HUDEP-2 (cell line): ENCODE data around the gene MACROH2A2.
A peak's percentile ranks its signal among the peaks of the same experiment; 100 is the strongest.
"Not testable (repeated sequence)": the region's sequence is repeated elsewhere in the genome, so short reads cannot be mapped to it uniquely, and the experiment has no call there.

Experiments
- DNase-seq, 76 experiments: peaks; one replicate each; lab custom pipeline; 2025; ENCODE audit not compliant: unreplicated experiment in 76 of 76; lab: John Stamatoyannopoulos, UW

The MACROH2A2 gene

DNA sequence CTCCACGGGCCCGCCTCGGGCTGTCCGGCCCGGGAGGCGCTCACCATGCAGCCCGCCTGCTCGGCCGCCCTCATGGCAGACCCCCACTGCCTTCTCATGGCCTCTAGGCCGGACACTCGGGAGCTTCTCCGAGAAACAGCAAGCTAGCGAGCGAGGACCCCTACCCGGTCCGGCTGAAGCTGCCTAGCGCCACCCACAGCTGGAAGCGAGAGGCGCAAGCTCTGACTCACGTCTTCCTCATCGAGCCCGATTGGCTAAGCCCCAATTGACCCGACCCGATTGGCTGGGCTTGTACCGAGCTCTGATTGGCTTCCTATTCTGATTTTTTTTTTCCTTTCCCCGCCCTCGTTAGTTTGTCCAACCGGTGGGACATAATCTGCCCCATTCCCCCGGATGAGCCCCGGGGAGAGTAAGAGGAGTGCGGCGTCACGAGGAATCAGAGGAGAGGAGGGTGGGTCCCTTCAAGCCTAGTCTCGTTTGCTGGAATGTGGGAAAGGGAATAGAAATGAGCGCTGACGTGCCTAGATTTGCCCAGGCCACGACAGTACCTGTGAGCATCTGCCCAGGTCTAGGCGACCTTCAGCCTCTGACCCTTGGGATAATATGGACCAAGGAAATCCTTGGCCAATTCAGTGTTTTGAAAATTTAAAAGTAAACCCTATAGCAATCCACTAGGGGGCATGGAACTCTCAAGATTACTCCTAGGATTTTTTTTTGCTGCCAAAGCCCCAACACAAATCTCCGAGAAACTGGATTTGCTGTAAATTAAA lies 94.0 kb downstream of the MACROH2A2 start, which contains the start of gene TYSND1:
TYSND1 (minus strand) TSS at position 212 of the 770 bp plus-strand sequence; CDS start at position 98, 114 bp downstream.
- DNase-seq: peak in 75 of 76 experiments; percentile 50 to 97 (median 91)

GRCh38 chr10:70147259-70147625 lies 94.6 kb downstream of the MACROH2A2 start:
- DNase-seq: no peak

DNA sequence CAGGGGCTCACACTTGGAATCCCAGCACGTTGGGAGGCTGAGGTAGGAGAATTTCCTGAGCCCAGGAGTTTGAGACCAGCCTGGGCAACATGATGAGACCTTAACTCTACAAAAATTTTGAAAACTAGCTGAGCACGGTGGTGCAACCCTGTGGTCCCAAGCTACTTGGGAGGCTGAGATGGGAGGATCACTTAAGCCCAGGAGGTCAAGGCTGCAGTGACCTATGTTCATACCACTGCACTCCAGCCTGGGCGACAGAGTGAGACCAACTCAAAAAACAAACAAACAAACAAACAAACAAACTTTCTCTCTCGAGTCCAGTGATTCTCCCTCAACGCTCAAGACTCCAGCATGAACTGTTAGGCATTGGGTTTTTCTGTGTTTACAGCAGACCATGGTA lies 95.9 kb downstream of the MACROH2A2 start:
- no peak for DNase-seq

DNA sequence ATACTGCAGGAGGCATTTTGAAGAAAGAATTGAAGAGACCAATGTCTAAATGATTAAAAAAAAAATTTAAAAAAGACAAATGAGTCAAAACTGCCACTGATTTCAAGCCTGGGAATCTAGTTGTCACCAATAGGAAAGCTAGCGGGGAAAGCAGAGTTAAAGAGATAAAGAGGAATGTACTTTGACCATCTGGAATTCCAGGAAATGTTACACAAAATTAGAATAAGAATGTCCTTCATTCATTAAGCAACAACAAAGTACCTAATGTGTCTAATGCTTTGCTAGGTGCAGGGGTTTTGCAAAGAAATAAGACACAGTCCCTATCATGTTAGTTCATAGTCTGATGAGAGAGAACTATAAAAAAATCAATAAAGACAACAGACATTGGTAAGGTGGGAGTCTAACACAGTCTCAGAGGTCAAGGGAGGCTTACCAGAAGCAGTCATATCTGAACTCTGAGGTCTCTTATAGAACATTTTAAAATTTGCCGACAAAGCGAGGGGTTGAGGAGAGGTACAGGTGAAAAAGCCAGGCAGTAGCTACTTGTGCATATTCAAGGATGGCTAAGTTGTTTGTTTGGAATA lies 102.7 kb downstream of the MACROH2A2 start:
- DNase-seq: no peak

GRCh38 chr10:70158113-70158512 lies 105.5 kb downstream of the MACROH2A2 start:
- DNase-seq: no peak

DNA sequence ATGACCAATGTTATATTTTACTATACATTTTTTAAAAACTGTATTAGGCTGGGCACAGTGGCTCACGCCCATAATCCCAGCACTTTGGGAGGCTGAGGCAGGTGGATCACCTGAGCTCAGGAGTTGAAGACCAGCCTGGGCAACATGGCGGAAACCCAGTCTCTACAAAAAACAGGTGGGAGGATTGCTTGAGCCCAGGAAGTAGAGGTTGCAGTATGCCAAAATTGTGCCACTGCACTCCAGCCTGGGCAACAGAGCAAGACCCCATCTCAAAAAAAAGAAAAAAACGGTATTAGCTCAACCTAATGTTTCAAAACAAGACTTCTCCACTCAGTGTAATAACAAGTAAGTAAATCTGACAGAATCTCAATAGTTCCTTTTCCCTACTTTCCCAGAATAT lies 106.7 kb downstream of the MACROH2A2 start:
- DNase-seq: not testable (repeated sequence)

- no peak for DNase-seq
Observed at GRCh38 chr10:70160798-70161197, 108.2 kb downstream of the MACROH2A2 start.
